ENCODE measurements around the gene SMIM24. TPM values are rescaled to one million over a fixed set of nuclear protein-coding genes. Genes with fewer than 3 reads are reported as not detected.

Gene SMIM24
- total RNA-seq, 1 experiment from 2014 or later: 1.9 TPM

DNA sequence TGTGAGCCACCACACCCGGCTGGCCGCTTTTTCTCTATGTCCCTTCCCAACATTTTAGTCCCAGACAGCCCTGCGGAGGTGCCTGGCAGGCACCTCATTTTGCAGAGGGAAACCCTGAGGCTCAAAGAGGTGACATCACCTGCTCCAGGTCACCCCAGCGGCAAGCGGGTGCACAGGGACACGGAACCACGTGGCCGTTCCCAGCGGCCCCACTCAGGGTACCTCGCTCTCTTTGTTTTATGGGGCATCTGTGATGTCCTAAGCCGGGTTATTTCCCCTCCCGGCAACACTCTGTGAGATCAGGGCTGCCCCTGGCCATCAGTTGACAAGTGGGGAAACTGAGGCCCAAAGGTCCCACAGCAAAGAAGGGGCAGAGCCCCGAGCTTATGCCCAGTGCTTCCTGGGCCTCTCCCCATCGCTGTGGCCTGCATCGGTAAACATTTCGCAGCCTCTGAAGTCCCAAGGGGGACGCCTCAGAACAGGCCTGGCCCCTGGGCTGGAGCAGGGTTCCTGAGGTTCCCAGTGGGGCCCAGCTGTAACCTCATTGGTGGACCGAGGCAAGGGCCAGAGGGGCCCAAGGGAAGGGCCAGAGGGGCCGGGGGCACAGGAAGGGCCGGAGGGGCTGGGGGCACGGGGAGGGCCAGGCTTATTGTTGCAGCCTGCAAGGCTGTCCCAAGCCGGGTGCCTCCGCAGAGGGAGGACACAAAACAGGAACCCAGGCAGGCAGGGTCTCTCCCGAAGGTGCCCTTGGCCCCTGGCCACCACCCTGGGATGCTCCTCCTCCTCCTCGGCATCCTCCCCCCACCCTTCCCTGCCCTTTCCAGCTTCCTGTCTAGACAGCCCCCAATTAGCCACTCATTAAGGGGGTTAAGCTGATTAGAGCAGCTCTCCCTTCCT lies 39.0 kb downstream of the SMIM24 start:
- H3K27ac ChIP-seq (ENCODE audit: insufficient read length, low read depth, low read length): no peak overlapping the region

More for the DNA sequence above, 39.0 kb downstream of the SMIM24 start:
- no peak overlapping the region for H2BK15ac ChIP-seq (ENCODE audit: low read depth, low read length)
- H3K18ac ChIP-seq (ENCODE audit: insufficient read length, low read depth, low read length): no peak overlapping the region
- no peaks in the 10 kb centered on the region for H3K79me1 ChIP-seq (ENCODE audit: insufficient read depth, low read depth, low read length, poor library complexity, severe bottlenecking)
- H4K8ac ChIP-seq (replicated peaks; ENCODE audit: insufficient read length, low read depth, low read length): no peak overlapping the region
- no peaks in the 10 kb centered on the region for H3K79me2 ChIP-seq (ENCODE audit: insufficient read depth, low read length)
- H2BK5ac ChIP-seq (ENCODE audit: insufficient read length, low read length): no peak overlapping the region
- no peak overlapping the region for H3K56ac ChIP-seq (ENCODE audit: insufficient read length, low read depth, low read length)
- H2BK20ac ChIP-seq (ENCODE audit: low read depth, low read length, poor library complexity, severe bottlenecking): no peak overlapping the region
- H3K23ac ChIP-seq (ENCODE audit: insufficient read length, low read depth, low read length): no peak overlapping the region
- peaks cover 9 to 17% of the 10 kb centered on the region in 2 experiments for H3K4me1 Mint-ChIP-seq
- no peak overlapping the region for H3K9ac ChIP-seq (ENCODE audit: extremely low read depth, insufficient read length, low read length)
- no peaks in the 10 kb centered on the region for H4K20me1 ChIP-seq (ENCODE audit: control insufficient read depth, insufficient read depth, insufficient read length)
- H2BK12ac ChIP-seq (ENCODE audit: insufficient read length, low read depth, low read length): no peak overlapping the region
- H3K27ac Mint-ChIP-seq: no peak overlapping the region
- H4K91ac ChIP-seq (ENCODE audit: insufficient read length, low read depth, low read length): no peak overlapping the region
- no peaks in the 10 kb centered on the region; the same call in 1 of the 2 replicates for H3K4me1 ChIP-seq (ENCODE audit: insufficient read depth, low read length)
- no peak overlapping the region for H3K4me3 Mint-ChIP-seq
- no peaks in the 10 kb centered on the region for H3K23me2 ChIP-seq (ENCODE audit: insufficient read length, low read depth, low read length, poor library complexity, severe bottlenecking)
- DNase-seq: no peak
- no peaks in the 10 kb centered on the region for H3K36me3 Mint-ChIP-seq (ENCODE audit: insufficient read depth in 1 of 3, low read depth in 3 of 3)
- H4K5ac ChIP-seq (ENCODE audit: insufficient read length, low read depth, low read length): no peak overlapping the region
- H3T11ph ChIP-seq (ENCODE audit: low read length): no peak overlapping the region
- H2BK120ac ChIP-seq (ENCODE audit: low read depth, low read length, poor library complexity, severe bottlenecking): no peak overlapping the region
- H3K9me3 Mint-ChIP-seq: no peaks in the 10 kb centered on the region
- no peak overlapping the region; the same call in 1 of the 2 replicates for H3K14ac ChIP-seq (ENCODE audit: insufficient read depth, low read length)
- no peaks in the 10 kb centered on the region for H3K27me3 ChIP-seq (ENCODE audit: insufficient read depth, low read length)
- no peaks in the 10 kb centered on the region; the same call in 1 of the 2 replicates for H3K27me3 Mint-ChIP-seq (ENCODE audit: low read depth)
- no peak overlapping the region for H2AK5ac ChIP-seq (ENCODE audit: insufficient read length, low read length)
- WGBS (ENCODE audit: extremely low coverage, insufficient read length, low lambda C conversion rate): no CpG with 5 or more reads among the region's 25 CpGs
- TF ChIP-seq CTCF (conservative IDR thresholded peaks at IDR 0.05): no peak
- no peak overlapping the region for H3K4ac ChIP-seq (ENCODE audit: low read depth, low read length)
- H3K4me2 ChIP-seq (ENCODE audit: insufficient read depth, insufficient read length, low read length): no peak overlapping the region
- H3K9me3 ChIP-seq (ENCODE audit: control insufficient read depth, low read depth, low read length): no peaks in the 10 kb centered on the region
- no peak overlapping the region for H2AFZ ChIP-seq (ENCODE audit: low read length)

Data from H9 (cell line).